Measurements from ENCODE around the gene TSHZ1.
A peak's percentile ranks its signal among the peaks of the same experiment; 100 is the strongest.

TSHZ1 gene

GRCh38 chr18:75227535-75228296, 17.1 kb downstream of the TSHZ1 start:
- peaks cover 0 to 45% (median 24%) of the 10 kb centered on the region in 11 experiments; a peak in 12 of 22 replicates for H4K20me1 ChIP-seq

GRCh38 chr18:75228967-75229366, 18.4 kb downstream of the TSHZ1 start:
- Histone ChIP-seq H3K27me3 (no peaks in the 10 kb centered on the region), H3K4me3 (no peak overlapping the region), H3K9me3 (replicated peaks in 1 of 11) (peaks cover 0 to 8% (median 0%) of the 10 kb centered on the region in 11 experiments; a peak in 3 of 22 replicates), H4K20me1 (peaks cover 0 to 39% (median 23%) of the 10 kb centered on the region in 11 experiments; a peak in 9 of 22 replicates), H3K4me2 (no peak overlapping the region), H3K27ac (no peak overlapping the region), H3K36me3 (peaks cover 0 to 37% (median 20%) of the 10 kb centered on the region in 11 experiments; a peak in 10 of 22 replicates), H3K4me1 (peaks cover 28 to 42% (median 34%) of the 10 kb centered on the region in 10 experiments), H3K9ac (no peak overlapping the region)
- no peak for TF ChIP-seq Cebpa-rat (IDR thresholded peaks at IDR 0.05)

More at GRCh38 chr18:75227535-75228296, 17.1 kb downstream of the TSHZ1 start:
- no peak for TF ChIP-seq Cebpa-rat (IDR thresholded peaks at IDR 0.05)
- peak overlapping the region; percentile 57 to 86 (median 65); a peak in 21 of 22 replicates for H3K4me2 ChIP-seq
- H3K36me3 ChIP-seq: peaks cover 0 to 37% (median 20%) of the 10 kb centered on the region in 11 experiments; a peak in 10 of 22 replicates
- peak overlapping the region in 2 of 11 experiments; percentile 9 to 32; a peak in 2 of 22 replicates for H3K9ac ChIP-seq
- peaks cover 36 to 54% (median 45%) of the 10 kb centered on the region in 10 experiments for H3K4me1 ChIP-seq
- H3K27ac ChIP-seq: no peak overlapping the region
- no peak overlapping the region for H3K4me3 ChIP-seq
- H3K27me3 ChIP-seq: no peaks in the 10 kb centered on the region
- H3K9me3 ChIP-seq (replicated peaks in 1 of 11): peaks cover 0 to 8% (median 0%) of the 10 kb centered on the region in 11 experiments; a peak in 3 of 22 replicates

GRCh38 chr18:75229437-75229836, 18.8 kb downstream of the TSHZ1 start:
- H3K36me3 ChIP-seq: peaks cover 0 to 37% (median 20%) of the 10 kb centered on the region in 11 experiments; a peak in 10 of 22 replicates
- H4K20me1 ChIP-seq: peaks cover 0 to 38% (median 23%) of the 10 kb centered on the region in 11 experiments; a peak in 9 of 22 replicates
- H3K9ac ChIP-seq: no peak overlapping the region
- H3K9me3 ChIP-seq (replicated peaks in 1 of 11): peaks cover 0 to 8% (median 0%) of the 10 kb centered on the region in 11 experiments; a peak in 3 of 22 replicates
- no peak overlapping the region for H3K4me2 ChIP-seq
- TF ChIP-seq Cebpa-rat (IDR thresholded peaks at IDR 0.05): no peak
- no peak overlapping the region for H3K4me3 ChIP-seq
- no peak overlapping the region for H3K27ac ChIP-seq
- H3K27me3 ChIP-seq: no peaks in the 10 kb centered on the region
- peaks cover 27 to 37% (median 29%) of the 10 kb centered on the region in 10 experiments for H3K4me1 ChIP-seq

- Histone ChIP-seq H3K4me3 (no peak overlapping the region), H3K9me3 (replicated peaks in 1 of 11) (peaks cover 0 to 8% (median 0%) of the 10 kb centered on the region in 11 experiments; a peak in 3 of 22 replicates)
Measured at GRCh38 chr18:75230163-75231052, 19.8 kb downstream of the TSHZ1 start.

GRCh38 chr18:75231053-75231406, 20.4 kb downstream of the TSHZ1 start:
- peaks cover 4 to 43% (median 23%) of the 10 kb centered on the region in 11 experiments; a peak in 16 of 22 replicates for H3K36me3 ChIP-seq
- no peak overlapping the region for H3K9ac ChIP-seq
- H3K27me3 ChIP-seq: no peaks in the 10 kb centered on the region
- H3K4me1 ChIP-seq: peaks cover 23 to 39% (median 31%) of the 10 kb centered on the region in 10 experiments
- peaks cover 0 to 8% (median 0%) of the 10 kb centered on the region in 11 experiments; a peak in 2 of 22 replicates for H3K9me3 ChIP-seq (replicated peaks in 1 of 11)
- no peak overlapping the region for H3K27ac ChIP-seq
- peak overlapping the region in 3 of 11 experiments; percentile 3; a peak in 2 of 22 replicates for H3K4me2 ChIP-seq
- TF ChIP-seq Cebpa-rat (IDR thresholded peaks at IDR 0.05): no peak
- H4K20me1 ChIP-seq: peaks cover 0 to 37% (median 18%) of the 10 kb centered on the region in 11 experiments; a peak in 9 of 22 replicates
- no peak overlapping the region for H3K4me3 ChIP-seq

More at GRCh38 chr18:75230163-75231052, 19.8 kb downstream of the TSHZ1 start:
- peak overlapping the region in 6 of 11 experiments; percentile 3 to 37 (median 32); a peak in 5 of 22 replicates for H3K4me2 ChIP-seq
- peaks cover 0 to 35% (median 20%) of the 10 kb centered on the region in 11 experiments; a peak in 9 of 22 replicates for H4K20me1 ChIP-seq
- no peak for TF ChIP-seq Cebpa-rat (IDR thresholded peaks at IDR 0.05)
- no peaks in the 10 kb centered on the region for H3K27me3 ChIP-seq
- H3K9ac ChIP-seq: no peak overlapping the region
- H3K36me3 ChIP-seq: peaks cover 0 to 39% (median 23%) of the 10 kb centered on the region in 11 experiments; a peak in 14 of 22 replicates
- peaks cover 22 to 35% (median 26%) of the 10 kb centered on the region in 10 experiments for H3K4me1 ChIP-seq
- no peak overlapping the region for H3K27ac ChIP-seq

- H3K27ac ChIP-seq: no peak overlapping the region
- H3K4me1 ChIP-seq: peaks cover 0 to 18% (median 13%) of the 10 kb centered on the region in 10 experiments; a peak in 12 of 20 replicates
- peaks cover 0 to 16% (median 5%) of the 10 kb centered on the region in 11 experiments; a peak in 6 of 22 replicates for H4K20me1 ChIP-seq
- H3K4me3 ChIP-seq: no peak overlapping the region
- TF ChIP-seq Cebpa-rat (IDR thresholded peaks at IDR 0.05): no peak
- H3K9ac ChIP-seq: no peak overlapping the region
- peaks cover 0 to 11% (median 6%) of the 10 kb centered on the region in 11 experiments; a peak in 9 of 22 replicates for H3K9me3 ChIP-seq (replicated peaks in 1 of 11)
- H3K4me2 ChIP-seq: no peak overlapping the region
- H3K27me3 ChIP-seq: no peaks in the 10 kb centered on the region
- peaks cover 5 to 47% (median 20%) of the 10 kb centered on the region in 11 experiments; a peak in 16 of 22 replicates for H3K36me3 ChIP-seq
Measured at GRCh38 chr18:75234901-75235300, 24.3 kb downstream of the TSHZ1 start.

GRCh38 chr18:75235896-75236295, 25.3 kb downstream of the TSHZ1 start:
- no peak overlapping the region for H3K4me3 ChIP-seq
- H3K27me3 ChIP-seq: no peaks in the 10 kb centered on the region
- TF ChIP-seq Cebpa-rat (IDR thresholded peaks at IDR 0.05): no peak
- H3K27ac ChIP-seq: no peak overlapping the region
- H3K4me2 ChIP-seq: peak overlapping the region in 3 of 11 experiments; percentile 10 to 36 (median 15); a peak in 3 of 22 replicates
- H3K36me3 ChIP-seq: peaks cover 5 to 41% (median 25%) of the 10 kb centered on the region in 11 experiments; a peak in 16 of 22 replicates
- H3K9me3 ChIP-seq (replicated peaks in 1 of 11): peaks cover 6 to 19% (median 15%) of the 10 kb centered on the region in 11 experiments; a peak in 17 of 22 replicates
- H3K9ac ChIP-seq: no peak overlapping the region
- H4K20me1 ChIP-seq: peaks cover 0 to 16% (median 5%) of the 10 kb centered on the region in 11 experiments; a peak in 6 of 22 replicates
- peaks cover 0 to 8% (median 5%) of the 10 kb centered on the region in 10 experiments; a peak in 8 of 20 replicates for H3K4me1 ChIP-seq

- H3K27me3 ChIP-seq: no peaks in the 10 kb centered on the region
- no peak overlapping the region for H3K27ac ChIP-seq
- H3K4me2 ChIP-seq: no peak overlapping the region
- H3K4me3 ChIP-seq: no peak overlapping the region
- H4K20me1 ChIP-seq: peaks cover 0 to 21% (median 4%) of the 10 kb centered on the region in 11 experiments; a peak in 7 of 22 replicates
- TF ChIP-seq Cebpa-rat (IDR thresholded peaks at IDR 0.05): no peak
- peaks cover 5 to 44% (median 30%) of the 10 kb centered on the region in 11 experiments; a peak in 15 of 22 replicates for H3K36me3 ChIP-seq
- peaks cover 0 to 6% (median 2%) of the 10 kb centered on the region in 10 experiments; a peak in 4 of 20 replicates for H3K4me1 ChIP-seq
- peaks cover 6 to 33% (median 18%) of the 10 kb centered on the region in 11 experiments; a peak in 19 of 22 replicates for H3K9me3 ChIP-seq (replicated peaks in 1 of 11)
- H3K9ac ChIP-seq: no peak overlapping the region
Measured at GRCh38 chr18:75238100-75238499, 27.5 kb downstream of the TSHZ1 start.

Measured in BLaER1 treated with 17β-estradiol and CSF1 and Interleukin-3, amounts not matched to agents 10 nM and 100 nM (cell line).